ENCODE measurements around the gene PARD6G.

PARD6G gene

GRCh38 chr18:80205294-80205693 is 42.0 kb downstream of the PARD6G start:
- DNase-seq, result no peak

GRCh38 chr18:80204142-80204541 is 43.2 kb downstream of the PARD6G start:
- DNase-seq, result peak; percentile 38

- DNase-seq, result peak; percentile 7
Measured at GRCh38 chr18:80203249-80203648, 44.1 kb downstream of the PARD6G start.

- peak; percentile 89 for DNase-seq
Measured at GRCh38 chr18:80202264-80202998, 44.9 kb downstream of the PARD6G start.

- DNase-seq, result no peak
Measured at GRCh38 chr18:80201739-80202138, 45.6 kb downstream of the PARD6G start.

- DNase-seq, result no peak
Measured at GRCh38 chr18:80200932-80201672, 46.2 kb downstream of the PARD6G start.

GRCh38 chr18:80200171-80200931 is 47.0 kb downstream of the PARD6G start:
- DNase-seq, result no peak

- no peak for DNase-seq
Measured at GRCh38 chr18:80198994-80199748, 48.1 kb downstream of the PARD6G start.

GRCh38 chr18:80198391-80198790 is 48.9 kb downstream of the PARD6G start:
- DNase-seq, result no peak

- no peak for DNase-seq
Measured at GRCh38 chr18:80197528-80197927, 49.8 kb downstream of the PARD6G start.

GRCh38 chr18:80196528-80197320 is 50.6 kb downstream of the PARD6G start:
- DNase-seq, result no peak

GRCh38 chr18:80194874-80195570 is 52.3 kb downstream of the PARD6G start:
- DNase-seq, result no peak

- DNase-seq, result no peak
Measured at GRCh38 chr18:80193701-80194100, 53.6 kb downstream of the PARD6G start.

GRCh38 chr18:80192653-80193385 is 54.5 kb downstream of the PARD6G start:
- no peak for DNase-seq

- no peak for DNase-seq
Measured at GRCh38 chr18:80191907-80192652, 55.2 kb downstream of the PARD6G start.

GRCh38 chr18:80191264-80191663 is 56.0 kb downstream of the PARD6G start:
- DNase-seq, result no peak

- DNase-seq, result no peak
Measured at GRCh38 chr18:80190311-80190710, 57.0 kb downstream of the PARD6G start.

GRCh38 chr18:80189531-80189865 is 57.8 kb downstream of the PARD6G start:
- DNase-seq, result no peak

GRCh38 chr18:80188643-80189530 is 58.4 kb downstream of the PARD6G start:
- no peak for DNase-seq

All from activated CD4-positive, alpha-beta T cell treated with anti-CD3 and anti-CD28 coated beads, Interleukin-2, Interleukin-6, amounts not matched to agents 100 ng/mL and 50 ng/mL, durations not matched to agents 16 hours and 8 hours (primary cell).